Measurements from ENCODE around the gene IGF1R.

GRCh38 chr15:98614681-98615080, 33.7 kb upstream of the IGF1R start:
- TF ChIP-seq CTCF (IDR thresholded peaks at IDR 0.05) (no peak), EZH2phosphoT487 (IDR thresholded peaks at IDR 0.05) (no peak), EZH2 (IDR thresholded peaks at IDR 0.05) (no peak)

All from neural progenitor cell (in vitro differentiated cells).